ENCODE results near the gene PPFIA2.
"Not testable (repeated sequence)": the region's sequence is repeated elsewhere in the genome, so short reads cannot be mapped to it uniquely, and the experiment has no call there.

Gene PPFIA2

DNA sequence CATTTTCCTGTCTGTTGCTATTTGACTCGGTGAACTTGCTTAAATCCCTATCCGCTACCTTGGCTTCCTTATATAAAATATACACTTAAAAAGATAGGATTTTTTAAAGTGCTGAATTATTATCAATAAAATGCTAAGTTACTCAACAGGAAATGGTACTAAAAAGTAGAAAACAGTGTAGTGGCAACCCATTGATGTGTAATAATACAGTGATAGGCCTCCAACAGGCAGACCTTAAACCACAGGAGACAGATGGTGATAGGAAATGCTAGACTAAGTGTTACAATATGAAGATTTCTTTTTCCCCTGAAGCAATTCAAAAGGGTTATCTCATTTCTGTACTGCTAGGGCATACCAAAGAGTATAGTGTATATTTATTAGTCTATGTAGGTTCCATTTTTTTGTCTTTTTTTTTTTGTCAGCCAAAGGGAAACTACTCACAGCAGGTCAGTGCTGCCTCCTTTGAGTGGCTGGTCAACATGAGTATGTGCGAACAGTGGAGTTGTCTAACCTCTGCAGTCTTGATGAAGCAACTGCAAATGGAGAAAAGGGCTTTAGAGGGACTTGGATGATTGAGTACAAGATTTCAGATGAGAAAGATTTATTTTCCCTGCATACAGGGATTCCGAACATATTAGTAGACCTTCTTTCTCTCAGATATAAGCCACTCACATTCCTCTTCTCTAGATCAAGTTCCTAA, 497.5 kb downstream of the PPFIA2 start:
- DNase-seq (ENCODE audit: low read depth) = no peak

GRCh38 chr12:81259360-81259759, 499.8 kb downstream of the PPFIA2 start:
- DNase-seq (ENCODE audit: low read depth) = no peak

DNA sequence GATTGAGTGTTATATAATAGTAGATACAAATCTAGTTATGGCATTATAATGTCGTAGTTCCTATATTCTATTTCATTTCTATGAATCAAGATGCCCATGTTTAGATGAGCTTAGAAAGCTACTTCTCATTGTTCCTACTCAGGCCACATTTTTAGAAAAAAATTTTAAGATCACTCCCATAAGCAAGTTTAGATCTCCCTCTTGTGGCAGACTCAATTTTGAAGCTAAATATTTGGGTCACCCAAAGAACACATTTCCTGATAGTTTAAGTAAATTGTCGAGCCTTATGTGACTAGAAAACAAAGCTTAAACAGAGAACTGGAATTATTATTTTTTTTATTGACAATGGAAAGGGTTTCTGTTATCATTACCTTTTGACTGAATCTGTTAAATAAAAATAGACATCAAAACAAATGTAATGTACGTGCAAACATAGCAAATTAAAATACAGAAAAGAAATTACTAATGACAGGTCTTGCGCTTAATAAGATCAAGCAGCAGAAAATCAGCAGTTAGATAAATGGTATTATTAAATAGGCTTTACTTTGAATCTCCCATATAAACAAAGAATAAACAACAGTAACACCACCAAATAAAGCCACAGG, 501.1 kb downstream of the PPFIA2 start:
- no peak for DNase-seq (ENCODE audit: low read depth)

DNA sequence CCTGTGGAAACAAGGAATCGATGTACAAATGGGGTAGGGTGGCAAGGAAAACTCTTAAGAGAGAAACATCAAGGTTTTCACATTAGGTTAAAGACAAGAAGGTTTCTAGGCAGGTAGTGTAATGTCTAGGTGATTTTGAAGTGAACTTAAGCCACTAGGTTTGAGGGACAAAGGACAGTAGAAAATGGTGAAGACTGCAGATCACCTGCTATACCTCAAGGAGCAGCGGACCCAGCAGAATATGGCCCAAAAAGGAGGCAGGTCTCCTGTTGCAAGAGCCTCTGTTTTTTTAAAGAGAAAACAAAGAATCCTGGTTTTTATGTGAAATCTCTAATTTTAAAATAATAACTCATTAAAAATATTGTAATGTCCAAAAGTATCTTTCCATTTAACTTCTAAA, 503.2 kb downstream of the PPFIA2 start:
- DNase-seq (ENCODE audit: low read depth) = no peak

- DNase-seq (ENCODE audit: low read depth) = no peak
Observed at GRCh38 chr12:81255456-81255855, 503.7 kb downstream of the PPFIA2 start.

DNA sequence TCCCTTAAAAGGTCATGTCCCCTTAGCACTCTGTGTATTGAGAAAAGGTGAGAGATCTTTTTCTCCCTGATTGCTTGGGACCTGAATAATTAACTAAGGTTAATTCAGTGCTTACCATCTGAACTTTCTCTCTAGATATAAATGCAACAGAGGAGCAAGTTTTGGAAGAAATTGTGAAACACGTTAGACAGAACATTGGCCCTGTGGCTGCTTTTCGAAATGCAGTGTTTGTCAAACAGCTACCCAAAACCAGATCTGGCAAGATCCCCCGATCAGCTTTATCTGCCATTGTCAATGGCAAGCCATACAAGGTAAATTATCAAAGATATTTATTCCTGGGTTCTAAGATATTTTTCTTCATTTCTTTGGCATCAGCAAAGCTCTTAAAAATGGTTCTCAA, 505.8 kb downstream of the PPFIA2 start:
- no peak for DNase-seq (ENCODE audit: low read depth)

GRCh38 chr12:81252228-81252627, 506.9 kb downstream of the PPFIA2 start:
- DNase-seq (ENCODE audit: low read depth) = no peak

DNA sequence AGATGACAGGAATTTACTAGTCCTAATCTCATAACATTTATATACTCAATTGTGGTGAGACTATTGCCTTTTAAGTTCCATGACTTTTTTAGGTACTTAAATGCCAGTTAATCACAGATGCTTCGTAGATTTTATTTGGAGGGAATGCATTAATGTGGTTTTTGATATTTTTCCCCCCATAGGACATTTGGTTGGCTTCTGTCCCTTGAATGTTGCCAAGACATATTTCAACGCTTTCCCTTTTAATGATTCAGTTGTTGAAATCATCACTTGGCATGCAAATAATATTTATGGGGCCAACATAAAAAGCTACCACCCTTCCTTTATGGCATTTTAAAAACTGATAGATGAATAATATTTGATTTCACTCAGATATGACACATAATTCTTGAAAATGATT, 509.2 kb downstream of the PPFIA2 start:
- DNase-seq (ENCODE audit: low read depth) = no peak

DNA sequence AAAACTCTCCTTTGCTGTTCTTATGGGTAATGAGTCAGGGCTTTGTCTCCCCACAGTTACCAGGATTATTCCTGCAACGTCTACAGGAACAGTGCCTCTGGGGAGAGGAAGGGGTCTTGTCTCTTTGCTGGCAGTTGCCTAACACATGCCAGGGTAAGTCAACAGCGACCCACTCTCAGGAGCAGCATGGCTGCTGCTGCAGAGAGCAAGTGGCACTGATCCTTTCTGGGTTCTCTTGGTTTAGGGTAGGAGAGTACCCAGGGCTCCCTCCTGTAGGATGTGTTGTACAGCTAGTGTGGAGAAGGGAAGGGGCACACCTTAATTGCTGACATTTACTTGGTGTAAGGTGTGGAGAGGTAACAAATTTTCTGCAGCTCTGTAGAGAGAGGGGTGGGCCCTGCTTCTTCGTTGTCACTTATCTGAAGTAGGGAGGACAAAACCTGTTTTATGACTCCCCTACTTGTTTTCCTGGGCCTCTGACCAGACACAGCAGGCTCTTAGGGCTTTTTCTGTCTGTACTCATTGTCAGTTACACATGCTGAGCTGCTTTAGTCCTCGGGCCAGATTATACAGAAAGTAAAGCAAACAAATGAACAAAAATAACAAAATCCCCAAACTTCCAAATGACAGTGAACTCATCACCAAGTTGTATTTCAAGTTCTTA, 513.1 kb downstream of the PPFIA2 start:
- no peak for DNase-seq (ENCODE audit: low read depth)

DNA sequence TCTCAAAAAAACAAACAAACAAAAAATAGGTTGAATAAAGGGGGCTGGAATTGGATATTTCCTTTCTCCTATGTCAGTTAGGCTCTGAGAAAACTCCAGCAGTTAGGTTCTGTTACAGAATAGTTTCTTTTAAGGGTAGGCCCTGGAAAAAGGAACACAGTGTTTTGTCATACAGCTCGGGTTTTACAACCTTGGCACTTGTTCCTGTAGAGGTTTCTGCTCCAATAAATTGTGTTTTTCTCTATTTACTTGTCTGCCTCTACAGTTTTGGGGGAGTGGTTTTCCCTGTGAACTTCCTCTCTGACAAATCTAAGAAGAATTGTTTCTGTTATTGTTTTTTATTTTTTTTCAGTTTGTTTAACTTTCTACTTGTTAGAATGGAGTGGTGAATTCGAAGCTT, 513.7 kb downstream of the PPFIA2 start:
- DNase-seq (ENCODE audit: low read depth) = no peak

- DNase-seq (ENCODE audit: low read depth) = no peak
Observed at GRCh38 chr12:81231574-81232368, 527.4 kb downstream of the PPFIA2 start.

- DNase-seq (ENCODE audit: low read depth) = no peak
Observed at GRCh38 chr12:81229759-81230158, 529.4 kb downstream of the PPFIA2 start.

- no peak for DNase-seq (ENCODE audit: low read depth)
Observed at GRCh38 chr12:81224626-81225025, 534.5 kb downstream of the PPFIA2 start.

GRCh38 chr12:81222846-81223592, 536.1 kb downstream of the PPFIA2 start:
- no peak for DNase-seq (ENCODE audit: low read depth)

DNA sequence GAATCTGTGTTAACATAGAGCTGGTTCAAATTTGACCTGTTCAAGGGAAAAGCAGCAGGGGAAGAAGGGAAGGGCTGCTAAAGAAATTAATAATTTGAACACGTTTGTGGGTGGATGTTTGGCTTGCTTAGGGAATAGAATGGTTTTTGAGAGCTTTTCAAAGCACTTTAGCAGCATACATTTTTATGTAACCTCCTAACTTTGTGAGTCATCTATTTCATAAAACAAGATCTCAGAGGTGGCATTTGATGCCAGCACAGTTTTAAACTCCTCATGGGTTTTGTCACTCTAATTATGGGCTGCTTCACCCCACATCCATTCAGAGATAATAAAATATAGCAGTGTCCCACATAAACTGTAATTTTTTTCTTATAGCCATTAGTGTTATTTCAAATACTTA, 537.5 kb downstream of the PPFIA2 start:
- no peak for DNase-seq (ENCODE audit: low read depth)

- DNase-seq (ENCODE audit: low read depth) = no peak
Observed at GRCh38 chr12:81216739-81217138, 542.4 kb downstream of the PPFIA2 start.

DNA sequence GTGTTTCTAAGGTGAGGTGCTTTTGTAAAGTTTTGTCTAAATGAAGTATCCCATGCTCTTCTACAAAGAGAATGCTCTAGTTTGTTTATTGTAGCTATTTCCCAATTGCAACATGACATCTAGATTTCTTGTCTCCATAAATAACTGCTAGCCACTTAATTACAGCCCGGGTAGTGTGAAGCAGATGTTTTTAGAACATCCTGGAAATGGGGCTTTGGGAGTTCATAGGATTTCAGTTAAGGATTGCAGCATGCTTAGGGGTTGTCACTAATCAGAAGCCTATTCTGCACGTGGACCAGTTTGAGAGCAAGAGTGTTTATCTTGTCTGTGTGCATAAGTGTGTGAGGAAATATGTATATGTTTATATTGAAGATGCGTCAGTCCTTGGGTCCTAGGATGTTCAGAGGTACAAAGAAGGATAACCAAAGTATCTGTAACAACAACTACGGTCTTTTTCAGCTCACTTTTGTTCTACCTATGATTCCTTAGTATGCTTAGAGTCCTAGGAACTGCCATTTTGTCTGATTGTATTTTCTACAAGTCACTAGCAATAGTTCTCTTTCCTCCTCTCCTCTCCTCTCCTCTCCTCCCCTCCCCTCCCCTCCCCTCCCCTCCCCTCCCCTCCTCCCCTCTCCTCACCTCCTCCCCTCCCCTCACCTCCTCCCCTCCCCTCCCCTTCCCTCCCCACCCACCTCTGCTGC, 546.0 kb downstream of the PPFIA2 start:
- DNase-seq (ENCODE audit: low read depth) = no peak

DNA sequence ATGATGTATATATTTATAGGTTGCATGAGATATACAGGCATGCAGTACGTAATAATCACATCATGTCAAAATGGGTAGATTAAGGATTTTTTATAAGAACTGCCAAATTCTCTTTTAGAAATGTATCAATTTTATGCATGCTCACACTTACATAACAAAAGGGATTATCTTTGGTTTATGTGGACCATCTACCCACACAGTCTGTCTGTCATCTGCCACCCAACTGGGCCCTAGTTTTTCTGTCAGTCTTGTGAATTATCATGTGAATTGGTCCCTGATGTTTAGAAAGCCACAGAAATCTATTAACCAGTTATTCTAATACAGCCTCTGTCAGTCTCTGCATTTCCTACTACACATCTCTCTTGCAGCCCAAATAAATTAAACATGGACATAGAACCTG, 547.8 kb downstream of the PPFIA2 start:
- no peak for DNase-seq (ENCODE audit: low read depth)

DNA sequence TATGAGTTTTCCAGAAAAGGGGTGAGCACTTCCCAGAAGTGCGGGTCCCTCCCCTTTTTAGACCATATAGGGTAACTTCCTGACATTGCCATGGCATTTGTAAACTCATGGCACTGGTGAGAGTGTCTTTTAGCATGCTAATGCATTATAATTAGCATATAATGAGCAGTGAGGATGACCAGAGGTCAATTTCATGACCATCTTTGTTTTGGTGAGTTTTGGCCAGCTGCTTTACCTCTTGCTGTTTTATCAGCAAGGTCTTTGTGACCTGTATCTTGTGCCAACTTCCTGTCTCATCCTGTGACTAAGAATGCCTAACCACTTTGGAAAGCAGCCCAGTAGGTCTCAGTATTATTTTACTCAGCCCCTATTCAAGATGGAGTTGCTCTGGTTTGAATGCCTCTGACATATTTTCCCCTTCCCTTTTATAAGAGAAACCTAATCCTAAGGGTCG, 549.4 kb downstream of the PPFIA2 start:
- not testable (repeated sequence) for DNase-seq (ENCODE audit: low read depth)

- no peak for DNase-seq (ENCODE audit: low read depth)
Observed at GRCh38 chr12:81209012-81209411, 550.1 kb downstream of the PPFIA2 start.

- no peak for DNase-seq (ENCODE audit: low read depth)
Observed at GRCh38 chr12:81208187-81208911, 550.8 kb downstream of the PPFIA2 start.
